Measurements from ENCODE around the gene UBAP1L.

GRCh38 chr15:65062061-65062460 lies 52.9 kb downstream of the UBAP1L start:
- TF ChIP-seq CTCF (IDR thresholded peaks at IDR 0.05; ENCODE audit: borderline replicate concordance, extremely low read depth, low read length, poor library complexity, severe bottlenecking) (no peak), EZH2 (IDR thresholded peaks at IDR 0.05; ENCODE audit: borderline replicate concordance, low read depth, low read length, severe bottlenecking) (no peak)
